Suprapubic skin (tissue), 4 donors: Measurements from ENCODE around the gene NYAP2.

ENCODE experiments used
- POLR2A ChIP-seq, 2 donors: fragments of 450-650 bp; IDR thresholded peaks; one replicate each; pipeline ENCODE4 v1.6.1; 2017; ENCODE audit warnings: antibody characterized with exemption in 2 of 2, mild to moderate bottlenecking in 2 of 2, moderate library complexity in 2 of 2
- POLR2AphosphoS5 ChIP-seq, 3 donors: sonication (generic); formaldehyde crosslinking; IDR thresholded peaks; one replicate each; pipeline ENCODE4 v1.6.1; 2017; ENCODE audit warnings: antibody characterized with exemption in 3 of 3
- TF ChIP-seq, protein P1 (sequence below), 2 donors: fragments of 200-600 bp in 1 of 2; fragments of 450-650 bp in 1 of 2; sonication (generic) in 1 of 2; IDR thresholded peaks; one replicate each; pipeline ENCODE4 v1.5.1; 2016 to 2019; ENCODE audit warnings: antibody characterized with exemption in 2 of 2, mild to moderate bottlenecking in 1 of 2, moderate library complexity in 1 of 2

DNA sequence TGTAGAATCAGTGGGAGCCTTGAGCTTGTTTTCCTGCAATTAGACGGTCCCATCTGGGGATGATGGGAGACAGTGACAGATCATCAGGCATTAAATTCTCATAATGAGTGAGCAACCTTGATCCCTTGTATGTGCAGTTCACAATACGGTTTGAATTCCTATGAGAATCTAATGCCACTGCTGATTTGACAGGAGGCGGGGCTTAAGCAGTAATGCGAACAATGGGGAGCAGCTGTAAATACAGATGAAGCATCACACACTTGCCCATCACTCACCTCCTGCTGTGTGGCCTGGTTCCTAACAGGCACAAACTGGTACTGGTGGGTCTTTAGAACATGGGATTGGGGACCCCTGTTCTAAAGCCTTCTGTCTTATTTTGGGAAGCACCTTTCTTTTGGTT is 17.9 kb upstream of the NYAP2 start:
- no peak for TF ChIP-seq POLR2A (IDR thresholded peaks at IDR 0.05)
- TF ChIP-seq, protein P1, sequence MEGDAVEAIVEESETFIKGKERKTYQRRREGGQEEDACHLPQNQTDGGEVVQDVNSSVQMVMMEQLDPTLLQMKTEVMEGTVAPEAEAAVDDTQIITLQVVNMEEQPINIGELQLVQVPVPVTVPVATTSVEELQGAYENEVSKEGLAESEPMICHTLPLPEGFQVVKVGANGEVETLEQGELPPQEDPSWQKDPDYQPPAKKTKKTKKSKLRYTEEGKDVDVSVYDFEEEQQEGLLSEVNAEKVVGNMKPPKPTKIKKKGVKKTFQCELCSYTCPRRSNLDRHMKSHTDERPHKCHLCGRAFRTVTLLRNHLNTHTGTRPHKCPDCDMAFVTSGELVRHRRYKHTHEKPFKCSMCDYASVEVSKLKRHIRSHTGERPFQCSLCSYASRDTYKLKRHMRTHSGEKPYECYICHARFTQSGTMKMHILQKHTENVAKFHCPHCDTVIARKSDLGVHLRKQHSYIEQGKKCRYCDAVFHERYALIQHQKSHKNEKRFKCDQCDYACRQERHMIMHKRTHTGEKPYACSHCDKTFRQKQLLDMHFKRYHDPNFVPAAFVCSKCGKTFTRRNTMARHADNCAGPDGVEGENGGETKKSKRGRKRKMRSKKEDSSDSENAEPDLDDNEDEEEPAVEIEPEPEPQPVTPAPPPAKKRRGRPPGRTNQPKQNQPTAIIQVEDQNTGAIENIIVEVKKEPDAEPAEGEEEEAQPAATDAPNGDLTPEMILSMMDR (IDR thresholded peaks at IDR 0.05): no peak
- no peak for TF ChIP-seq POLR2AphosphoS5 (IDR thresholded peaks at IDR 0.05)
